ENCODE measurements around the gene NR4A3. TPM values are rescaled to one million over a fixed set of nuclear protein-coding genes. Genes with fewer than 3 reads are reported as not detected.

NR4A3 gene
- total RNA-seq, 4 donors from 2014 or later = 0.63 to 1.8 (median 1.3) TPM

DNA sequence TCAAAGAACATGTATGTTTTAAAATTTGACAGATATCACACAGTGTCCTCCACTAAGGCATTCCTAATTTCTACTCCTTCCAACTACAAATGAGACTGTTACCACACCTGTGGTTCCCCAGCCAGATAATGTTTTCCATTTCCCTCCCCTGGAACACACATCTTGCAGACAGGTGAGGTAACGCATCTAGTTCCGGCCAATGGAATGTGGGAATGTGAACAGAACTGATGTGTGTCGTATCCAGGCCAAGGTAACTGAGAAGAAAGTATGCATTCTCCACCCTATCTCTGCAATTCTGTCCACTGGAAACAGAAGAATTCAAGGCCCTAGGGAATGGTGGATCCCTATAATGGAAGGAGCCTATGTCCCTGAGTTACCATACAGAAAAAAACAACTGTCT lies 19.9 kb upstream of the NR4A3 start:
- whole genome bisulfite sequencing, 2 donors = 93 to 96% methylated on average over 3 of the region's 3 CpGs
- H3K4me3 ChIP-seq (ENCODE audit: low read depth, poor library complexity, severe bottlenecking) = no peak overlapping the region
- TF ChIP-seq, protein P1, sequence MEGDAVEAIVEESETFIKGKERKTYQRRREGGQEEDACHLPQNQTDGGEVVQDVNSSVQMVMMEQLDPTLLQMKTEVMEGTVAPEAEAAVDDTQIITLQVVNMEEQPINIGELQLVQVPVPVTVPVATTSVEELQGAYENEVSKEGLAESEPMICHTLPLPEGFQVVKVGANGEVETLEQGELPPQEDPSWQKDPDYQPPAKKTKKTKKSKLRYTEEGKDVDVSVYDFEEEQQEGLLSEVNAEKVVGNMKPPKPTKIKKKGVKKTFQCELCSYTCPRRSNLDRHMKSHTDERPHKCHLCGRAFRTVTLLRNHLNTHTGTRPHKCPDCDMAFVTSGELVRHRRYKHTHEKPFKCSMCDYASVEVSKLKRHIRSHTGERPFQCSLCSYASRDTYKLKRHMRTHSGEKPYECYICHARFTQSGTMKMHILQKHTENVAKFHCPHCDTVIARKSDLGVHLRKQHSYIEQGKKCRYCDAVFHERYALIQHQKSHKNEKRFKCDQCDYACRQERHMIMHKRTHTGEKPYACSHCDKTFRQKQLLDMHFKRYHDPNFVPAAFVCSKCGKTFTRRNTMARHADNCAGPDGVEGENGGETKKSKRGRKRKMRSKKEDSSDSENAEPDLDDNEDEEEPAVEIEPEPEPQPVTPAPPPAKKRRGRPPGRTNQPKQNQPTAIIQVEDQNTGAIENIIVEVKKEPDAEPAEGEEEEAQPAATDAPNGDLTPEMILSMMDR (IDR thresholded peaks at IDR 0.05) = no peak
- no peak for TF ChIP-seq POLR2A (IDR thresholded peaks at IDR 0.05)
- DNase-seq (ENCODE audit: low spot score in 2 of 2) = no peak
- intact Hi-C loops (cut with DNase I; ENCODE audit: low total_unique reads) = no loop called here

DNA sequence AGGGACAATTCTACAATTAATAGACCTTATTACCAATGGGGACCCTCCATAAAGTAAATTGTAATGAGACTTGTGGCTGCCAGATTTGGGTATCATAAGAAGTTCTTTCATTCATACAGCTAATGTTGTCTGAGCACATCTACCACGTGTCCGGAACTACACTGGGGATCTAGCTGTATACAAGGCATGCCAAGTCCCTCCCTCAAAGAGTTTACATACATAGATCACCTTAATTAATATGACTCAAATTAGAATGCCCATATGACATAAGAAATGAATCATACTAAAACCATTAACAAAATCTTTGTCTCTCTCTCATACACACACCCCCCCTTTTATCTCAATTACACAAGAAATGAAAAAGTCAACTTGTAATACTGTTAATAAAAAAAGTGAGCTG lies 18.0 kb upstream of the NR4A3 start:
- intact Hi-C loops (cut with DNase I; ENCODE audit: low total_unique reads) = no loop called here
- DNase-seq (ENCODE audit: low spot score in 2 of 2) = no peak
- no peak overlapping the region for H3K4me3 ChIP-seq (ENCODE audit: low read depth, poor library complexity, severe bottlenecking)
- WGBS, 2 donors = 80 to 83% methylated on average over 2 of the region's 2 CpGs
- TF ChIP-seq, protein P1 (IDR thresholded peaks at IDR 0.05) = no peak
- no peak for TF ChIP-seq POLR2A (IDR thresholded peaks at IDR 0.05)

DNA sequence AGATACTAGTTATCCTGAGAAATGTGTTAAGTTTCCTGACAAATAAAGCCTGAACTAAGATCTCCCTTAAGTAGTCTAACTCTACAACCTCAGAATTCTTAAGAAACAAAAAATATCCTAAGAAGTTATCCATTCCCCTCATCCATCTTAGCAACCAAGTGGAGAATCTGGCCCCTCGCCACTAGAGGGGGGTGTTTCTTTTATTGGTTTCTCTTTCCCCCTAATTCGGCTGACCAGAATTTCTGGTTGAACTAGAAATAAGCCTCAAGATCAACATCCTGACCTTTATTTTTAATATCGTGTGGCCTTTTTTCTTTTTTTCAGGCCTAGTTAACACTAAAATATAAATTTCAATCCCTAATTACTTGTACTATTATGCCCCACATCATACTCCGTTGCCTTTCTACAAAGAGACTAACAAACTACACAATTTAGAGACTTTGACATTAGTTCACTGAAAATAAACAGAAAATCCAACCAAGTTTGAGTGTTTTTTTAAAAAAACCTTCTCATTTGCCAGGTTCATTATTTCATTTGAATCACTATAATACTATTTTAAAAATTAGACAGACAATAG lies 14.3 kb upstream of the NR4A3 start:
- peak; percentile 68 to 93 for DNase-seq (ENCODE audit: low spot score in 2 of 2)
- TF ChIP-seq, protein P1 (IDR thresholded peaks at IDR 0.05) = peak in 1 of 3 donors; percentile 14
- no peak for TF ChIP-seq POLR2A (IDR thresholded peaks at IDR 0.05)

DNA sequence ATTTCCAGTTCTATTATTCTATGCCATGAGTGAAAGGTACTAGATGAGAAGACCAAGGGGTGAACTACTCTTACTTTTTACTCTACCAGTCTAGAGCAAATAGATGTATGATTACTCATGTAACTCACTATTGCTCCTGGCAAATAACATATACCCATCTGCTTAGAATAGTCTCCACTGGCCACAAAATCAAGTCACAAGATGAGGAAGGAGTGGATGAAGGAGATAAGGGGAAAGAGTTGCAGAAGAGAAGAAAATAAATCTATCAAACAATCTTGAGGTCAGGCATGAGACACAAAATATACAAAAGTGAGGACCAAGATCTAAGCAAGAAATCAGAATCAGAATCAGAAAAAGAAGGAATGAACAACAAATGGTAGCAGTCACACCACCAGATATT lies 13.7 kb upstream of the NR4A3 start:
- TF ChIP-seq POLR2A (IDR thresholded peaks at IDR 0.05) = no peak
- TF ChIP-seq, protein P1 (IDR thresholded peaks at IDR 0.05) = no peak
- H3K4me3 ChIP-seq (ENCODE audit: low read depth, poor library complexity, severe bottlenecking) = no peak overlapping the region
- DNase-seq (ENCODE audit: low spot score in 2 of 2) = no peak
- intact Hi-C loops (cut with DNase I; ENCODE audit: low total_unique reads) = no loop called here

More for the DNA sequence above, 14.3 kb upstream of the NR4A3 start:
- 26 to 28% methylated on average over 4 of the region's 4 CpGs for WGBS, 2 donors
- intact Hi-C loops (cut with DNase I; ENCODE audit: low total_unique reads) = no loop called here
- no peak overlapping the region for H3K4me3 ChIP-seq (ENCODE audit: low read depth, poor library complexity, severe bottlenecking)

DNA sequence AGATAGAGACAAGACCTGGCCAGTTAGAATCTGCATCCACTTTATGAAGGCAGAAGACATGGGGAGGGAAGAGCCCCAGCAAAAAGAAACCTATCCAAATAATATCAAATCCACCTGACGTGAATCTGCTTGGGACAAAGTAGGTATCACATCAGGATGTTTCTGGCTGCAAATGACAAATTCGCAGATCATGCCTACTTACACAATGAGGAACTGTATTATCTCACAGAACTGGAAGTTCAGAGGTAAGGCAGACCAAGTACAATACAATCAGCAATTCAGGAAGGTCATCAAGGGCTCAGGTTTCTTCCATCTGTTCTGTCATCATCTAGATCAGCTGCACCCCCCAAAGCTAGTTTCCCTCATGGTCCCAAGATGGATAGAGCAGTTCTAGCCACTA lies 13.2 kb upstream of the NR4A3 start:
- TF ChIP-seq, protein P1 (IDR thresholded peaks at IDR 0.05) = no peak
- TF ChIP-seq POLR2A (IDR thresholded peaks at IDR 0.05) = no peak
- H3K4me3 ChIP-seq (ENCODE audit: low read depth, poor library complexity, severe bottlenecking) = no peak overlapping the region
- WGBS, 2 donors = 83 to 84% methylated on average over 2 of the region's 2 CpGs
- intact Hi-C loops (cut with DNase I; ENCODE audit: low total_unique reads) = no loop called here
- no peak for DNase-seq (ENCODE audit: low spot score in 2 of 2)

Measured in lower leg skin (tissue), 4 donors.